Kidney epithelial cell (primary cell): ENCODE results near the gene NT5DC3. TPM values are rescaled to one million over a fixed set of nuclear protein-coding genes. Genes with fewer than 3 reads are reported as not detected.

Experiments used
- DNase-seq: peaks from one replicate; pipeline ENCODE4 v3.0.0-alpha.2; 2010; ENCODE audit warnings: low read depth
- H3K27me3 ChIP-seq: 2 replicates; pipeline ENCODE4 v1.6.0; 2011; ENCODE audit warnings: low read length; ENCODE audit not compliant: control insufficient read depth, insufficient read depth
- H3K36me3 ChIP-seq: 2 replicates; pipeline ENCODE4 v1.5.1; 2011; ENCODE audit warnings: low read length; ENCODE audit not compliant: control insufficient read depth, insufficient read depth
- H3K4me3 ChIP-seq: 2 replicates; pipeline ENCODE4 v1.5.1; 2011; ENCODE audit warnings: low read depth, mild to moderate bottlenecking, control low read depth, low read length
- total RNA-seq: library from RNA; depleted of rRNA; stranded (reverse); fragments of >200 nt; gene quantifications from 2 replicates; pipeline ENCODE4 v1.2.3, GENCODE V29; 2015
- TF ChIP-seq, protein P1 (sequence below): IDR thresholded peaks from 2 replicates; pipeline ENCODE4 v1.5.1; 2011; ENCODE audit warnings: mild to moderate bottlenecking, moderate library complexity, low read length, control low read depth, inconsistent platforms; ENCODE audit not compliant: insufficient read depth, poor library complexity, severe bottlenecking

Gene NT5DC3
- total RNA-seq, 1 donor from 2014 or later = 17.0 TPM

DNA sequence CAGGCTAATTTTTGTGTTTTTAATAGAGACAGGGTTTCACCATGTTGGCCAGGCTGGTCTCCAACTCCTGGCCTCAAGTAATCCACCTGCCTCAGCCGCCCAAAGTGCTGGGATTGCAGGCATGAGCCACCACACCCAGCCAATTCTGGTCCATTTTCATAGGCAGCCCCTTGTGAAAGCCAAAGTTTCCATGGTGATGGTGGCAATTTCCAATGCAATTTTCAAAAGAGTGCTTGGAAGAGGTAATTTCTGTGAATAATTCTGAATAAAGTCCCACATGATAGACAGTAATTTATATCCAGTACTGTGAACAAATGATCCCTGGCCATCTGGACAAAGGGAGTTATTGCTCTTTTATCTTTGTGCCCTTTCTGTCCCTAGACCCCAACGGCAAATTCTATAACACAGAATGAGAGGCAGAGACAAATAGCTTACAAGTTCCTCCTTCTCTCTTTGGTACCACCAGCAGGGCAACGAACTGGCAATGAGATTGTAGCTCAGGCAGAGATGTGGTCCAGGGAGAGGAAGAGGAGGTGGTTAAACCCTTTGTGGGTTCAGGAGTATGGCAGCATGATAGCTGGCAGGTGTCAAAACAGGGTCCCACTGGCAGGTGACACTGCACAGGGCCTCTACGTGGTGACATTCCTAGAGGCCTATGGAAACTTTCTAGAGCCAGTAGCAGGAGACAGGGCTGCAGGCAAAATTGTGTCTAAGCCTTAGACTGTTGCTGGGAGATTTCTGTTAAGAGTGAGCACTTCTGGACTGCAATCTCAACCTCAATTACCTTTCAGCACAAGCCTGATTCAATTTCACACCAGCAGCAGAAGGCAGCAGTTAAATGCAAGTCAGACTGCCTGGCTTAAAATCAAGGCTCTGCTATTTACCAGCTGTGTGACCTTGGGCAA lies 46.5 kb downstream of the NT5DC3 start:
- Histone ChIP-seq H3K4me3 (no peak overlapping the region), H3K27me3 (no peaks in the 10 kb centered on the region), H3K36me3 (peaks cover 4% of the 10 kb centered on the region)
- no peak for DNase-seq
- TF ChIP-seq, protein P1, sequence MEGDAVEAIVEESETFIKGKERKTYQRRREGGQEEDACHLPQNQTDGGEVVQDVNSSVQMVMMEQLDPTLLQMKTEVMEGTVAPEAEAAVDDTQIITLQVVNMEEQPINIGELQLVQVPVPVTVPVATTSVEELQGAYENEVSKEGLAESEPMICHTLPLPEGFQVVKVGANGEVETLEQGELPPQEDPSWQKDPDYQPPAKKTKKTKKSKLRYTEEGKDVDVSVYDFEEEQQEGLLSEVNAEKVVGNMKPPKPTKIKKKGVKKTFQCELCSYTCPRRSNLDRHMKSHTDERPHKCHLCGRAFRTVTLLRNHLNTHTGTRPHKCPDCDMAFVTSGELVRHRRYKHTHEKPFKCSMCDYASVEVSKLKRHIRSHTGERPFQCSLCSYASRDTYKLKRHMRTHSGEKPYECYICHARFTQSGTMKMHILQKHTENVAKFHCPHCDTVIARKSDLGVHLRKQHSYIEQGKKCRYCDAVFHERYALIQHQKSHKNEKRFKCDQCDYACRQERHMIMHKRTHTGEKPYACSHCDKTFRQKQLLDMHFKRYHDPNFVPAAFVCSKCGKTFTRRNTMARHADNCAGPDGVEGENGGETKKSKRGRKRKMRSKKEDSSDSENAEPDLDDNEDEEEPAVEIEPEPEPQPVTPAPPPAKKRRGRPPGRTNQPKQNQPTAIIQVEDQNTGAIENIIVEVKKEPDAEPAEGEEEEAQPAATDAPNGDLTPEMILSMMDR = no peak

DNA sequence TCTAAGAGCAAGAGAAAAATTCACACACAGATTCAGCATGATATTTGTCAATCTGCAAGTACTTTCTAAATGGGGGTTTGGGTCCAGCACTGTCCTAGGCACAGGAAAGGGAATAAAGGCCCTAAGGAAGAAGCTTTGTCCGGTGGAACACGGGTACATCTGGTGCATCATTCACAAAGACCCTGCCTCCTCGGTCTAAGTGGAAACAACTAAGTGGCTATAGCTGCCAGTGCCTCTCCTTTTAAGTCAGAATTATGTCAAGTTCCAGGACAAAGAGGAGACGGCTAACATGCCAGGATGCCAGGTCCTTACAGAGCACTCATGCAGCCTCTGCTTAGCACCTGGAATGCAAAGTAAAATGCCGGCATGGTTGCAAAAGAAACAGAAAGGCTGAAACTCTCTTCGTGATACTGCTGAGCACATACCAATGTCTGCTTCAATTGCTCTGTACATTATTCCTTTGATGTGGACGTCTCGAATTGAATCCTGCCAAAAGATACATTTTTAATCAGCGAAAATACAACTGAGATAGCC lies 47.5 kb downstream of the NT5DC3 start:
- H3K27me3 ChIP-seq = no peaks in the 10 kb centered on the region
- TF ChIP-seq, protein P1 = no peak
- H3K36me3 ChIP-seq = peaks cover 4% of the 10 kb centered on the region
- no peak overlapping the region for H3K4me3 ChIP-seq
- no peak for DNase-seq

DNA sequence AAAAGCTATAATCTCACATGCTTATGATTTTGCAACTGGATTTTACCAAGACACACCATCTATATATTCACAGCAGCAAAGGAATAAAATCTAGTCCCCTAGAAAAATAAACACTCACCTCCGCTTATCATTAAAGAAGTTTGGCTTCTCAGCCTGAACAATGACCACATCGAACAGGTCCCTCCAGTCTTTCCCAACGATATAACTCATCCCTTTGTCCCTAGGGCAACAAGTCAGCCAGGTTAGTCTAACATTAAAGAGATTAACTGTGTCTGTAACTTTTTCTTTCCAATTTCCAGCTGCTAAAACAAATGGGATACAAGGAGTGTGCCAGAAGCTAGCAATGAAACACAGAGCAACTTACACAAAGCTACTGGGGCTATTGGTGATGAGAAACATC lies 48.0 kb downstream of the NT5DC3 start:
- DNase-seq = no peak
- Histone ChIP-seq H3K27me3 (no peaks in the 10 kb centered on the region), H3K36me3 (peaks cover 4% of the 10 kb centered on the region), H3K4me3 (no peak overlapping the region)
- TF ChIP-seq, protein P1 = no peak

DNA sequence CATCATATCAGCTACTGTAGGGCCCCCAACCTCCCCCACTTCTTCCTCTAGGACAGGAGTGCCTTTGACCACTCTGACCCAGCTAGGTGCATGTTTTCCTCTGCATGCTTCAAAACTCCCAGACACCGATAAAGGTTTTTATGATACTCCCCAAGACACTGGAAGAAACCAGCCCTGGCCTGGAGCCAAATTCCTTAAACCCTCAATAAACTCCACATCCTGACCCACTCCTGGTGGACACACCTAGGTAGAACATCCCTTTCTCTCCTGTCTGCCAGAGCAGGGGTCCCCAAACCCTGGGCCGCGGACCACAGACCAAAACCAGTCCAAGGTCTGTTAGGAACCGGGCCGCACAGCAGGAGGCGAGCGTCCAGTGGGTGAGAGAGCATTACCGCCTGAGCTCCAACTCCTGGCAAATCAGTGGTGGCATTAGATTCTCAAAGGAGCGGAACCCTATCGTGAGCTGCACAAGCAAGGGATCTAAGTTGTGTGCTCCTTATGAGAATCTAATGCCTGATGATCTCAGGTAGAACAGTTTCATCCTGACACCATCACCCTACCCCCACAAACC lies 49.6 kb downstream of the NT5DC3 start:
- TF ChIP-seq, protein P1 = no peak
- Histone ChIP-seq H3K27me3 (no peaks in the 10 kb centered on the region), H3K4me3 (no peak overlapping the region), H3K36me3 (peaks cover 4% of the 10 kb centered on the region)
- no peak for DNase-seq

DNA sequence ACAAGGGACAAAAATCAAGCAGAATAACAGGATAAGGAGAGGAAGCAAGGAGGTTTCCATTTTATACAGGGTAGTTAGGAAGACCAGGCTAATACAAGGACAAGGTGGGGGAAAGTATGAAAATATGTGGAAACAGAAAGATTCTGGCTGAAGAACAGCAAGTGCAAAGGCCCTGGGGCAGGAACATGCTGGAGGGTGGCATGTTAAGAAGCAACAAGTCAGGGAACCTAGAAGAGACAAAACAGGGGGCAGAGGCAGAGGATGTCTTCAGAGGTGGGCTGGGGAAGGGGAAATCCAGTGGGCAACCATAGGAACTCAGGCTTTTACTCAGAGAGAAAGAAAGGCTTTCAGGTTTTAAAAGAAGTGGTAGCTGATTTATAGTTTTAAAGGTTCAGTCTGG lies 54.8 kb downstream of the NT5DC3 start:
- DNase-seq = no peak
- no peaks in the 10 kb centered on the region for H3K36me3 ChIP-seq

More for the DNA sequence above, 54.8 kb downstream of the NT5DC3 start:
- H3K27me3 ChIP-seq = no peaks in the 10 kb centered on the region
- TF ChIP-seq, protein P1 = no peak
- H3K4me3 ChIP-seq = no peak overlapping the region
